SU-DHL-6 (cell line): Measurements from ENCODE around the gene ARSD.

Source experiments
- H2AFZ ChIP-seq: fragments of 200-600 bp; sonication (generic); 2 replicates; pipeline ENCODE4 v1.6.1; 2014; ENCODE audit warnings: low read depth, mild to moderate bottlenecking, moderate library complexity, mixed read lengths, antibody characterized with exemption, low read length; ENCODE audit not compliant: severe bottlenecking
- H3F3A ChIP-seq: fragments of 200-600 bp; shearing (Covaris generic); 2 replicates; pipeline ENCODE4 v1.6.0; 2016; ENCODE audit warnings: antibody characterized with exemption, mild to moderate bottlenecking; ENCODE audit not compliant: insufficient read depth
- H3K27ac ChIP-seq: fragments of 200-600 bp; sonication (generic); 2 replicates; pipeline ENCODE4 v1.5.1; 2016; ENCODE audit warnings: low read depth, mild to moderate bottlenecking, low read length, moderate library complexity, mixed read lengths
- H3K27me3 ChIP-seq: fragments of 200-600 bp; sonication (generic), shearing (Covaris generic); 2 replicates; pipeline ENCODE4 v1.6.0; 2014; ENCODE audit warnings: mild to moderate bottlenecking, low read length
- H3K36me3 ChIP-seq: fragments of 200-600 bp; sonication (generic); 2 replicates; pipeline ENCODE4 v1.6.1; 2014; ENCODE audit warnings: mild to moderate bottlenecking, low read length, mixed read lengths
- H3K4me2 ChIP-seq: fragments of 300-600, 200-600 bp; shearing (Covaris generic), sonication (generic); 2 replicates; pipeline ENCODE4 v1.6.0; 2014; ENCODE audit warnings: low read length, low read depth, mild to moderate bottlenecking; ENCODE audit not compliant: poor library complexity, severe bottlenecking
- H3K4me3 ChIP-seq: fragments of 200-600 bp; sonication (generic); 2 replicates; pipeline ENCODE4 v1.5.1; 2014; ENCODE audit warnings: antibody characterized with exemption, low read length, mild to moderate bottlenecking, mixed read lengths; ENCODE audit not compliant: insufficient read depth, poor library complexity, severe bottlenecking
- H3K79me2 ChIP-seq: fragments of 200-600 bp; sonication (generic); 2 replicates; pipeline ENCODE4 v1.6.1; 2014; ENCODE audit warnings: mild to moderate bottlenecking, low read length, moderate library complexity; ENCODE audit not compliant: insufficient read depth
- H3K9ac ChIP-seq: fragments of 200-600 bp; sonication (generic); 2 replicates; pipeline ENCODE4 v1.7.0; 2014; ENCODE audit warnings: mild to moderate bottlenecking, low read length
- H3K9me2 ChIP-seq: fragments of 200-600 bp; sonication (generic); replicated peaks from 2 replicates; pipeline ENCODE4 v1.6.1; 2014; ENCODE audit warnings: low read length; ENCODE audit not compliant: insufficient read depth
- H3K9me3 ChIP-seq: fragments of 200-600 bp; sonication (generic); 2 replicates; pipeline ENCODE4 v1.6.1; 2014; ENCODE audit warnings: low read length, mixed read lengths; ENCODE audit not compliant: insufficient read depth
- H4K20me1 ChIP-seq: fragments of 200-600 bp; sonication (generic); 2 replicates; pipeline ENCODE4 v1.6.1; 2014; ENCODE audit warnings: low read depth, mild to moderate bottlenecking, antibody characterized with exemption, low read length, moderate library complexity, mixed read lengths
- EZH2phosphoT487 ChIP-seq: fragments of 200-600 bp; sonication (generic), shearing (Covaris generic); conservative IDR thresholded peaks from 2 replicates; pipeline ENCODE4 v1.6.1; 2018; ENCODE audit warnings: mild to moderate bottlenecking, antibody characterized with exemption, low read length, moderate library complexity, mixed read lengths
- TF ChIP-seq, protein P1 (sequence below): fragments of 200-600 bp; sonication (generic); IDR thresholded peaks from one replicate; pipeline ENCODE4 v1.5.1; 2017; ENCODE audit warnings: antibody characterized with exemption, mild to moderate bottlenecking, low read length, moderate library complexity; ENCODE audit not compliant: insufficient read depth, poor library complexity, severe bottlenecking

Gene ARSD

DNA sequence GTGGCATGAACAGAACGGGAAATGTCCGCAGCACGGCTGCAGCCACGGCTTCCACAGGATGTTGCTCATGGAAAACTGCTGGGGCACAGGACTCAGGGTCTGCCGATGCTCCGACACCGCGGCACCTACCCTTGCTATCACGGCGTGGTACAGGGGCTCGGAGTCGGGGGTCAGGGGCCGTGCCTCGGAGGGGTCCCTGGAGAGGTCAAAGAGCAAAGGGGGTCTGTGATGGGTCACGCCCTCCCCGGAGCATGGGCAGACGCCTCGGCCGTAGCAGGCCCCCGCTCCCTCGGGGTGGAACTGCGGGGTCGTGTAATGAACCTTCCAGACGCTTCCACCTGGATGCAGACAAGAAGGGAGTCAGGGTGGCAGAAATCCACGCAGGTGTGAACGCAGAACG, 21.8 kb downstream of the ARSD start:
- no peak overlapping the region for H3K9ac ChIP-seq
- no peaks in the 10 kb centered on the region for H3K27me3 ChIP-seq
- H4K20me1 ChIP-seq, result no peaks in the 10 kb centered on the region
- no peaks in the 10 kb centered on the region for H3F3A ChIP-seq
- no peak overlapping the region for H3K27ac ChIP-seq
- H3K4me3 ChIP-seq, result no peak overlapping the region
- no peak overlapping the region for H3K4me2 ChIP-seq
- no peak overlapping the region for H2AFZ ChIP-seq
- H3K36me3 ChIP-seq, result no peaks in the 10 kb centered on the region
- H3K79me2 ChIP-seq, result no peaks in the 10 kb centered on the region
- H3K9me3 ChIP-seq, result no peaks in the 10 kb centered on the region
- no peak for TF ChIP-seq EZH2phosphoT487
- TF ChIP-seq, protein P1, sequence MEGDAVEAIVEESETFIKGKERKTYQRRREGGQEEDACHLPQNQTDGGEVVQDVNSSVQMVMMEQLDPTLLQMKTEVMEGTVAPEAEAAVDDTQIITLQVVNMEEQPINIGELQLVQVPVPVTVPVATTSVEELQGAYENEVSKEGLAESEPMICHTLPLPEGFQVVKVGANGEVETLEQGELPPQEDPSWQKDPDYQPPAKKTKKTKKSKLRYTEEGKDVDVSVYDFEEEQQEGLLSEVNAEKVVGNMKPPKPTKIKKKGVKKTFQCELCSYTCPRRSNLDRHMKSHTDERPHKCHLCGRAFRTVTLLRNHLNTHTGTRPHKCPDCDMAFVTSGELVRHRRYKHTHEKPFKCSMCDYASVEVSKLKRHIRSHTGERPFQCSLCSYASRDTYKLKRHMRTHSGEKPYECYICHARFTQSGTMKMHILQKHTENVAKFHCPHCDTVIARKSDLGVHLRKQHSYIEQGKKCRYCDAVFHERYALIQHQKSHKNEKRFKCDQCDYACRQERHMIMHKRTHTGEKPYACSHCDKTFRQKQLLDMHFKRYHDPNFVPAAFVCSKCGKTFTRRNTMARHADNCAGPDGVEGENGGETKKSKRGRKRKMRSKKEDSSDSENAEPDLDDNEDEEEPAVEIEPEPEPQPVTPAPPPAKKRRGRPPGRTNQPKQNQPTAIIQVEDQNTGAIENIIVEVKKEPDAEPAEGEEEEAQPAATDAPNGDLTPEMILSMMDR, result no peak
- H3K9me2 ChIP-seq, result no peaks in the 10 kb centered on the region

GRCh38 chrX:2903366-2903765, 25.8 kb downstream of the ARSD start:
- Histone ChIP-seq H3F3A (no peaks in the 10 kb centered on the region), H4K20me1 (no peaks in the 10 kb centered on the region), H3K9me2 (no peaks in the 10 kb centered on the region), H3K36me3 (no peaks in the 10 kb centered on the region), H3K4me2 (no peak overlapping the region), H3K79me2 (no peaks in the 10 kb centered on the region), H3K9ac (no peak overlapping the region), H3K9me3 (no peaks in the 10 kb centered on the region), H2AFZ (no peak overlapping the region), H3K4me3 (no peak overlapping the region), H3K27ac (no peak overlapping the region), H3K27me3 (no peaks in the 10 kb centered on the region)
- no peak for TF ChIP-seq EZH2phosphoT487
- TF ChIP-seq, protein P1, result no peak

DNA sequence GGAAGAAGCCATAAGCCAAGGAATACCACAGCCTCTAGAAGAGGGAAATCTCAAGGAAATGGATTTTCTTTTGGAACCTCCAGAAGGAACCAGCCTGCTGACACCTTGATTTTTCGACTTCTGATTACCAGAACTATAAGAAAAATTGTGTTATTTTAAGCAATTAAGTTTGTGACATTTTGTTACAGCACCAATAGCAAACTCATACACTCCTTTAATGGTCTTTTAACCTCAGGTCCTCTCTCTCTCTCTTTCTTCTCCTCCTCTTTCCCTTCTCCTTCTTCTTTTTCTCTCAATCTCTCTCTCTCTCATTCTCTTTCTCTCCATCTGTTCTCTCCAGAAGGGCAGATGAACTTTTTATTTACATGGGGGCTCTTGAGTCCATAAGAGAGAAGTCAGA, 26.3 kb downstream of the ARSD start:
- Histone ChIP-seq H3K79me2 (no peaks in the 10 kb centered on the region), H3F3A (no peaks in the 10 kb centered on the region), H3K27ac (no peak overlapping the region), H3K4me2 (no peak overlapping the region), H4K20me1 (no peaks in the 10 kb centered on the region), H3K9ac (no peak overlapping the region), H3K9me3 (no peaks in the 10 kb centered on the region), H3K4me3 (no peak overlapping the region), H3K36me3 (no peaks in the 10 kb centered on the region), H3K27me3 (no peaks in the 10 kb centered on the region), H2AFZ (no peak overlapping the region), H3K9me2 (no peaks in the 10 kb centered on the region)
- TF ChIP-seq, protein P1, result no peak
- TF ChIP-seq EZH2phosphoT487, result no peak
